HK-2 (cell line): Measurements from ENCODE around the gene RNF115.

Experiments used
- DNase-seq: peaks from one replicate; pipeline ENCODE4 v3.0.0-alpha.2; 2018; ENCODE audit not compliant: unreplicated experiment

Gene RNF115

GRCh38 chr1:145701306-145701862 is 122.5 kb downstream of the RNF115 start:
- no peak for DNase-seq

DNA sequence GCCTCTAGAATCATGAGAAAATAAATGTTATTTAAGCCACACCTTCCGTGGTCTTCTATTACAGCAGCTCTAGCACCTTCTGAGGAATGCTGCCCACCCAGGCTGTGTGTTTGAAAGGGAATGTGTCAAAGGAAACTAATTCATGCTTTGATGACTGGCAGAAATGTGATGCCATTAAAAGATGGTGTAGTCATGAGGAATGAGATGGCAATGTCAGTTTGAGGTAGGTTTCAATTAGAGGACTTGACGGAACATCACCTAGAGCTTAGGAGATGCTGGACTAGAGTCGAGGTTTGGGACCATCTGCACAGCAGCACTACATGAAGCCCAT is 127.3 kb downstream of the RNF115 start:
- no peak for DNase-seq

GRCh38 chr1:145695821-145696629 is 127.9 kb downstream of the RNF115 start:
- DNase-seq = no peak

DNA sequence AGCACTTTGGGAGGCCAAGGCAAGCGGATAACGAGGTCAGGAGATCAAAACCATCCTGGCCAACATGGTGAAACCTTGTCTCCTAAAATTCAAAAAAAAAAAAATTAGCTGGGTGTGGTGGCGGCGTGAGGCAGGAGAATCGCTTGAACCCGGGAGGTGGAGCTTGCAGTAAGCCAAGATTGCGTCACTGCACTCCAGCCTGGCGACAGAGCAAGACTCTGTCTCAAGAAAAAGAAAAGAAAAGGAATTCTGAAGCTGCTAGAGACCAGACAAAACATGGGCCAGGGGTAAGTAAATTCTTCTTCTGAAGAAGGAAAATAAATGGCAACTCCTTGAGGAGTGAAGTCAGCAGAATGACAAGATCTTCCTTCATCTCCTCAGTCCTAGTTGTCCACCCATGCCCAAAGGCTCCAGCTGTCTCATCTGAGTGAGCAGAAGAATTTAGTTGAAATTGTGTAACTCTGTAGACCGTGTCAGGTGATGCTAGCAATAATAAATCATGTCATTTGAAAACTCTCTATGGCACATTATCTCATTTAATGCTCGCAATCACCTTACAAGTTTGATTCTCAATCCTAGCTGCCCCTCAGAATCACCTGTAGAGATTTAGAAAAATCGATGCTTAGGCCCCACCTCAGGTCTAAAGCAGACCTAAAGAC is 131.0 kb downstream of the RNF115 start:
- DNase-seq = no peak

GRCh38 chr1:145690587-145691558 is 133.0 kb downstream of the RNF115 start:
- DNase-seq = no peak

GRCh38 chr1:145689922-145690321 is 134.0 kb downstream of the RNF115 start:
- DNase-seq = no peak

DNA sequence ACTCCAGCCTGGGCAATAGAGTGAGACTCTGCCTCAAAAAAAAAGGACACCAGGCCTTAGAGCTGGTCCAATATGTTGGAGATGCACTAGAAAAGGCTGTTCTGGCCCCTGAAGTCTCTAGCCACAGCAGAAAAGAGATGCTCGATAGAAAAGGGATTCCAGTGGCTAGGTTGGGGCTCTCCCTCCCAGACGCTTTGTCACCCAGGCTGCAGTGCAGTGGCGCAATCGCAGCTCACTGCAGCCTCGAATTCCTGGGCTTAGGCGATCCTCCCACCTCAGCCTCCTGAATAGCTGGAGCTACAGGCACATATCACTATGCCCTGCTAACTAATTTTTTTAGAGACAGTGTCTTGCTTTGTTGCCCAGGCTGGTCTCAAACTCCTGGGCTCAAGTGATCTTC is 135.0 kb downstream of the RNF115 start:
- DNase-seq = no peak
